GM18519 (cell line): Measurements from ENCODE around the gene CUL1.

Experiments
- ATAC-seq: cut with Tn5 transposase; IDR thresholded peaks from one replicate; pipeline ENCODE4 v1.9.1; 2021; ENCODE audit warnings: mild to moderate bottlenecking, moderate library complexity; ENCODE audit not compliant: unreplicated experiment, low FRiP score

The CUL1 gene

DNA sequence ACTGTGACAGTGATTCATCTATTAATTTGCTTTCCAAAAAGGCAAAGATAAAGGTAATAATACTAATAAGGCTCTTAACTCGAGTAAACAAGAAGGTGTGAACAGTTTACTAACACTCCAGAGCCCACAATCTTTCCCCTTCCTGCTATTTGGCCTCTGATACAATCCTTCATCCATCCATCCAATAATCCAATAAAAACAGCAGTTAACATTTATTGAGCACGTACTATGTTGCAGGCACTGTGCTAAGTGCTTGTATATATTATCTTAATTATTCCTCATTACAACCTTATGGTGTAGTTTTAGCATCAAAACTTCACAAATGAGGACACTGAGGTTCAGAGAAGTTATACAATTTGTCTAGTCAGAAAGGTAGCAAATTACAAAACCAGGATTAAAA lies 135.9 kb downstream of the CUL1 start:
- no peak for ATAC-seq

DNA sequence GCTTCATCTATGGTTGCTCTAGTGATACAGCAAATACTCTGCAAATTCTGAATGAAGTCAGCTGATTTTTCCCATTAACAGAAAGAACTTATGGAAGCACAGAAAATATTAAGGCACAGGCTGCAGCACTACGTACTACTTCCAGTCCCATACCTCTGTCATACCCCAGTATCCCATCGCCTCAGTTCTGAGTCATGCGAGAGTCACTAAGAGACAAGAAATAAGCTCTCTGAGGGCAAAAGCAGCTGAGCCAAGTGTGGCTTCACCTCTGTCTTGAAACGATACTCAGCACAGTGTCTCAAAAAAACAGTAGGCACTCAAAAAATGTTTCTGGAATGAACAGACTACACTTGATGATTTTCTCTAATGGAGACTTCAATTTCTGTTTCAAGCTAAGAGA lies 137.2 kb downstream of the CUL1 start:
- ATAC-seq, result no peak

DNA sequence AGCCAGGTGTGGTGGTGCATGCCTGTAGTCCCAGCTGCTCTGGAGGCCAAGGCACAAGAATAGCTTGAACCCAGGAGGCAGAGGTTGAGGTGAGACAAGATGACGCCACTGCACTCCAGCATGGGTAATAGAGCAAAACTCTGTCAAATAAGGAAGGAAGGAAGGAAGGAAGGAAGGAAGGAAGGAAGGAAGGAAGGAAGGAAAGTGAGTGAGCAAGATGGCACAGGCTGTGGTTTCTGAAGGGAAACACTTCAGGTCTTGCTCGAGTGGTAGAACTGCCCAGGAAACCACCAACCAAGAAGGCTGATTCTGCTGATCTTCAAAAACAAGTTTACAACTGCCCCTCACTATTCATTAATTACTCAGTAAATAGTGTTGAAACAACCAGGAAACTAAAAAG lies 140.2 kb downstream of the CUL1 start:
- ATAC-seq, result no peak

DNA sequence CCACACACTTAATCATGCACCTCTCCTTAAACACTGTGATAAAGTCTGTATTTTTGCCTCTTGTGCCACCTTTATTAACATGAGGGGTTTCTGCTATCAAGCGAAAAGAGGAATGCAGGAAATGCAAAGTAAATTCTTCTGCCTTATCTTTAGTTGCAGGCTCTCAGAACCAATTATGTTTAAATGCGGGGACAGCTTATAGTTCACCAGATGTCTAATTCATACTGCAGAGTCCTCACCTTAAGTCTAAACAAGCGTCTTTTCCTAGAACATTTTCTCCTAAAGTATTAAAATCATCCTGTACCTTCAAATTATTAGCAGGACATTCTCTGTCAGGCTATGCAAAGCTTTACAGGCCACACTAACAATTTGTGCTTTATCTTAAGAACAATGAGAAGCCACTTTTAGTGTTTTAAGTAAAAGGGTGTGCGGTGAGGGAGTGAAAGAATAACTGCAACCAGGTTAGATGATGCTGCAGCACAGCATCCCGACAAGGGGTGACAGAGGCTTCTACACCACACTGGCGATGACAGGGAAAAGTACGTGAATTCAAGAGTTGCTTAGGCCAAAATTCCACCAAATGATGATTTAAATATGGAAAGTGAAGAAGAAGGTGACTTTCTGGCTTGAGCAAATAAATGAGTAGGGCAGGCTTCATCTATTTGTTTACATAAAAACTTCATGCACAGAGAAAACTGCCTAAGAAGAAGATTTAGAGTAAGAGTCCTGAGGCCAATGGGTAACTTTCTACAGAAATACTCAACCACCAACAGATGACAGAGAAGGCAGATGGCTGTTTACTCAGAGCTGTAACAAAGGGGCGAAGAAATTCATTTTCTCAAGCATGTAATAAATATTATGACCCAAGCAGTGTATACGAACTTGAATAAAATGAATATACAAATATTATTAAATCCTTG lies 149.4 kb downstream of the CUL1 start:
- ATAC-seq, result no peak

GRCh38 chr7:148849393-148850098 lies 150.8 kb downstream of the CUL1 start:
- no peak for ATAC-seq

DNA sequence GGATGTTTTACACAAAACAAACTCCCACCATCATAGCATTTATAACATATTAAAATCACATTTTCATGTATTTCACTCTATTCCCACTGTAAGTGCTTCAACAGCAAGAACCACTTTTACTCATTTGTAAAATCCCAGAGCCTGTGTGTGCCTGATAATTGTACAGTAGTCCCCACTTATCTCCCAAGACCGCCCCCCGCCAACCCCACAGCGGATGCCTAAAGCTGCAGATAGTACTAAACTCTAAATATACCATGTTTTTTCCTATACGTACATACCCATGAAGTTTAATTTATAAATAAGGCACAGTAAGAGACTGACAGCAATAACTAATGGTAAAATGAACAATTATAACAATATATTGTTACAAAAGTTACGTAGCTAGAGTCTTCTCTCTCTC lies 151.9 kb downstream of the CUL1 start:
- ATAC-seq, result no peak
